Muscle layer of duodenum (tissue), 2 donors: ENCODE data around the gene TRIM59.
A peak's percentile ranks its signal among the peaks of the same experiment; 100 is the strongest.

ENCODE experiments used
- H3K27ac ChIP-seq: one replicate; pipeline ENCODE4 v1.7.0; 2013; ENCODE audit warnings: mild to moderate bottlenecking, low read length
- H3K27me3 ChIP-seq: one replicate; pipeline ENCODE4 v1.7.0; 2013; ENCODE audit warnings: low read depth, mild to moderate bottlenecking, control low read depth, low read length
- H3K36me3 ChIP-seq, 2 donors: one replicate each; pipeline ENCODE4 v1.7.0; 2013; ENCODE audit warnings: low read length in 2 of 2, control low read depth in 1 of 2, mild to moderate bottlenecking in 1 of 2; ENCODE audit not compliant: insufficient read depth in 2 of 2, control insufficient read depth in 1 of 2
- H3K4me1 ChIP-seq, 2 donors: one replicate each; pipeline ENCODE4 v1.7.0; 2013; ENCODE audit warnings: low read length in 2 of 2, mild to moderate bottlenecking in 2 of 2, control low read depth in 1 of 2, moderate library complexity in 1 of 2; ENCODE audit not compliant: insufficient read depth in 2 of 2, control insufficient read depth in 1 of 2
- H3K4me3 ChIP-seq, 2 donors: one replicate each; pipeline ENCODE4 v1.7.0; 2013; ENCODE audit warnings: low read length in 2 of 2, low read depth in 1 of 2, mild to moderate bottlenecking in 1 of 2
- H3K9me3 ChIP-seq, 2 donors: one replicate each; pipeline ENCODE4 v1.7.0; 2013; ENCODE audit warnings: low read length in 2 of 2, control low read depth in 1 of 2, mild to moderate bottlenecking in 1 of 2; ENCODE audit not compliant: control insufficient read depth in 1 of 2
- donor health status: healthy.

TRIM59 gene

DNA sequence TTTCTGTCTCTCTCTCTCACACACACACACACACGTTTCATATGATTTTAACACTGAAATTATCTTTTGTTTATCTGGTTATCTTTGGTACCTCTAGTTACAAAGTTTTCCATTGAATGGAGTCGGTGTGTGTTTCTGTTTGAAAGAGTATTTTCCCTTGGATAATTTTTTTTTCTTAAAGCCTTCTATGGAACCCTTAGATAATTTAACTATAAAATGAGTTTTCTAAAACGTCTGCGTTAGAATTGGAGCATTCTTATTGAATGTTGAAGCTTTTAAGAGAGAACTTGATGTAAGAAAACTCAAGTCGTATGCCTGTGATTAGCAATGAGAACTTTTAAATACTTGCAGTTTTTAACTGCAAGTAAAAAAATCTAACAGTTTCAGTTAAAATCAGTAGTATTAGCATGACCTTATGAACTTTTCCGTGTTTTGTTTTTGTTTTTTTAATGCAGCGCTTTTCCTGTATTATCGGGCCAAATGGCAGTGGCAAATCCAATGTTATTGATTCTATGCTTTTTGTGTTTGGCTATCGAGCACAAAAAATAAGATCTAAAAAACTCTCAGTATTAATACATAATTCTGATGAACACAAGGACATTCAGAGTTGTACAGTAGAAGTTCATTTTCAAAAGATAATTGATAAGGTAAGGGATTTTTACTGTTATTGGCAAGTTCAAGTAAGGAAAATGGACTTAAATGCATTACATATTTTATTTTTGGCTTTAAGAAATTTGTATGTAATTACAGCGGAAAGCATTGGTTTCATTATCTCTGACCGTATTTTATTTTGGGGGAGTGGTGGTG, 47.2 kb downstream of the TRIM59 start:
- peak overlapping the region; percentile 96 to 100 for H3K4me3 ChIP-seq
- H3K27ac ChIP-seq, result peak overlapping the region; percentile 90
- H3K9me3 ChIP-seq, result no peaks in the 10 kb centered on the region
- no peaks in the 10 kb centered on the region for H3K27me3 ChIP-seq
- peaks cover 0 to 21% of the 10 kb centered on the region in 2 donors for H3K4me1 ChIP-seq
- no peaks in the 10 kb centered on the region for H3K36me3 ChIP-seq

DNA sequence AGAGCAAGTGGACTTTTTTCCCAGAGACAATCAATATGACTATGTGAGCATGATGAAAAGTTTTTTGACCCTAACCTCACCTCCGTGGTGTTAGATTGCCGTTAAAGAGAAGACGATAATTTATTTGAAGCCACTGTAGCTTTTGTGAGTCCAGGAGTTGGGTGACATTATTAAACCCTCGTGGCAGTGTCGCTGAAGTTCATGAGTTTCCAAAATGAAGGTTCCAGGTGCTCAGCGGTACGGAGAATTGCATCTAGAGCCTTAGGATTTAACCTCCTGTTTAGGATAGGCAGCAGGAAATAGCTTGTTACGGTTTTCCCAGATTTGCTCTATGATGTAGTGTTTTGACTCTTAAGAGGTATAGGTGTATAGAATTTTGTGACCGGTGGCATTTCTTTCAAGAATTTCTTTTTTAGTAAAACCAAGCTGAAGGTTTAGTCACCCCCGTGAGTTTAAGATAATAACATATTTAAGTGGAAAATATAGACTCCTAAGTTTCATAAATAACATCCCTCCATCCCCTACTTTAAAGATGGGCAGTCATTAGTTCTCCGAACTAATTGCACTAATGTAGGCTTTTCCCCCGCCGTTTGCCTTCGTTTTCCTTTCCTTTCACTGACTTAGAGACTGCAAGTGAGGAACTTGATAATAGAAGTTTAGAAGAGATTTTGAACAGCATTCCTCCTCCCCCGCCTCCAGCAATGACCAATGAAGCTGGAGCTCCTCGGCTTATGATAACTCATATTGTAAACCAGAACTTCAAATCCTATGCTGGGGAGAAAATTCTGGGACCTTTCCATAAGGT, 48.1 kb downstream of the TRIM59 start:
- Histone ChIP-seq H3K36me3 (no peaks in the 10 kb centered on the region), H3K4me3 (peak overlapping the region; percentile 96 to 100), H3K27ac (peak overlapping the region; percentile 90), H3K4me1 (peaks cover 0 to 21% of the 10 kb centered on the region in 2 donors), H3K27me3 (no peaks in the 10 kb centered on the region), H3K9me3 (no peaks in the 10 kb centered on the region)

DNA sequence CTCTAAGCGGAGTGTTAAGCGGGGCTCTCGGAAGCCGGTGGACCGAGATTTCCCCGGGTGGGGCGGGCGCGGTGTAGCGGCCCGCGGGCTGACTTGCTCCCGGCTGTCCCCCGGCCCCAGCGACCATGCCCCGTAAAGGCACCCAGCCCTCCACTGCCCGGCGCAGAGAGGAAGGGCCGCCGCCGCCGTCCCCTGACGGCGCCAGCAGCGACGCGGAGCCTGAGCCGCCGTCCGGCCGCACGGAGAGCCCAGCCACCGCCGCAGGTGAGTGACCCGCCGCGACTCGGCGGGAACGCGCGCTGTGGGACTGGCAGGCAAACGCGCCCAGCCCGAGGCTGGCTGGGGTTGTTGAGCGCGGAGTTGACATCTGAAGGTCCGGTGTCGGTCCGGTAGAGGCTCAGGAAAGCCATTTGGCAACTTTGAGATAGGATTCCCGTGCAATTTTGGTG, 48.9 kb downstream of the TRIM59 start:
- peak overlapping the region; percentile 96 to 100 for H3K4me3 ChIP-seq
- H3K36me3 ChIP-seq, result no peaks in the 10 kb centered on the region
- H3K9me3 ChIP-seq, result no peaks in the 10 kb centered on the region
- H3K27ac ChIP-seq, result peak overlapping the region; percentile 90
- no peaks in the 10 kb centered on the region for H3K27me3 ChIP-seq
- peaks cover 0 to 21% of the 10 kb centered on the region in 2 donors for H3K4me1 ChIP-seq

GRCh38 chr3:160400030-160400701, 49.4 kb downstream of the TRIM59 start:
- H3K27ac ChIP-seq, result peak overlapping the region; percentile 90
- no peaks in the 10 kb centered on the region for H3K36me3 ChIP-seq
- H3K27me3 ChIP-seq, result no peaks in the 10 kb centered on the region
- H3K4me1 ChIP-seq, result peaks cover 0 to 21% of the 10 kb centered on the region in 2 donors
- no peaks in the 10 kb centered on the region for H3K9me3 ChIP-seq
- H3K4me3 ChIP-seq, result peak overlapping the region; percentile 96 to 100

GRCh38 chr3:160399125-160400029, 50.2 kb downstream of the TRIM59 start, which contains the start of the genes IFT80 and SMC4:
Gene IFT80, minus strand, starts transcription at chr3:160399225. Its CDS starts 14,625 bp downstream, at chr3:160384600.
Gene SMC4, plus strand, starts transcription at chr3:160399650. Its CDS starts 1,177 bp downstream, at chr3:160400827.
- H3K27ac ChIP-seq, result peak within 1 kb of the TSS; percentile 90
- H3K4me3 ChIP-seq, result peak within 1 kb of the TSS; percentile 96 to 100
- no peaks in the 10 kb centered on the region for H3K36me3 ChIP-seq
- H3K4me1 ChIP-seq, result peaks cover 0 to 21% of the 10 kb centered on the region in 2 donors
- no peaks in the 10 kb centered on the region for H3K9me3 ChIP-seq
- H3K27me3 ChIP-seq, result no peaks in the 10 kb centered on the region

GRCh38 chr3:160398820-160399124, 50.8 kb downstream of the TRIM59 start:
- Histone ChIP-seq H3K9me3 (no peaks in the 10 kb centered on the region), H3K36me3 (no peaks in the 10 kb centered on the region), H3K4me1 (peaks cover 0 to 21% of the 10 kb centered on the region in 2 donors), H3K27me3 (no peaks in the 10 kb centered on the region), H3K4me3 (peak overlapping the region; percentile 96 to 100), H3K27ac (peak overlapping the region; percentile 90)

GRCh38 chr3:160395297-160395696, 54.3 kb downstream of the TRIM59 start:
- Histone ChIP-seq H3K9me3 (no peaks in the 10 kb centered on the region), H3K27me3 (no peaks in the 10 kb centered on the region), H3K27ac (no peak overlapping the region), H3K4me1 (peaks cover 0 to 10% of the 10 kb centered on the region in 2 donors), H3K36me3 (no peaks in the 10 kb centered on the region), H3K4me3 (no peak overlapping the region)

GRCh38 chr3:160394009-160394392, 55.6 kb downstream of the TRIM59 start:
- Histone ChIP-seq H3K9me3 (no peaks in the 10 kb centered on the region), H3K4me1 (peaks cover 0 to 8% of the 10 kb centered on the region in 2 donors), H3K27me3 (no peaks in the 10 kb centered on the region), H3K4me3 (no peak overlapping the region), H3K36me3 (no peaks in the 10 kb centered on the region), H3K27ac (no peak overlapping the region)

DNA sequence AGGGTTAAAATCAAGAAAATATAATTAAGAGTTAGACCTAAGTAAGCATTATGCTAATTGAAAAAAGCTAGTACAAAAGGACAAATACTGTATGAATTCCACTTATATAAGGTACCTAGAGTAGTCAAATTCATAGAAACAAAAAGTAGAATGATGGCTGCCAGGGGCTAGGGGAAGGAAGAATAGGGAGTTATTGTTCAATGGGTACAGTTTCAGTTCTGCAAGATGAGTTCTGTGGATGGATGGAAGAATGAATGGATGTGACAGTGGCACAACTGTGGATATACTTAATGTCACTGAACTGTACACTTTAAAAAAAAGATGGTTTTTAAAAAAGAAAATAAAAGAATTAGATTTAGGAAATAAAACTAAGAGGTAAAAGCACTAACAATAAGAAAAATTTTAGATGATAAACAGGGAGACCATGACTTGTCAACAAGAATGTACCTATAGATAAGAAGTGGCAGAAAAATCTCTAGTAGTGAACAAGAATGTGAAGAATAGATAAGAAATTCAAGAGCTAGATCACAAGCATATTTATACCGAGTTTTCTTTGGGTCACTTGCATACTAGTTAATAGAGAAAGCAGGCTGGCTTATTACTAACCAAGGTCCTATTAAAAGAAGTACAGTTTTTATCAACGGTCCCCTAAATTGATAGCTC, 56.1 kb downstream of the TRIM59 start:
- H3K27ac ChIP-seq, result no peak overlapping the region
- no peaks in the 10 kb centered on the region for H3K9me3 ChIP-seq

DNA sequence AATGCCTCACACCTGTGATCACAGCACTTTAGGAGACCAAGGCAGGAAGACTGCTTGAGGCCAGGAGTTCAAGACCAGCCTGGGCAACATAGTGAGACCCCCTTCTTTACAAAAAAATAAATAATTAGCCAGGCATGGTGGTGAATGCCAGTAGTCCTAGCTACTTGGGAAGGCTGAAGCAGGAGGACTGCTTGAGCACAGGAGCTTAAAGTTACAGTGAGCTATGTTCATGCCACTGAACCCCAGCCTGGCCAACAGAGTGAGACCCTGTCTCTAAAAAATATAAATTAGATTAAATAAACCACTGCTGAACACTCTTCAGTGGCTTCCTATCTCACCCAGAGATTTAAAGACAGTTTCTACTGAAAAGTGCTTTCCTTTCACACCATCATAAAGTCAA, 56.8 kb downstream of the TRIM59 start:
- H3K9me3 ChIP-seq, result no peaks in the 10 kb centered on the region
- no peaks in the 10 kb centered on the region for H3K27me3 ChIP-seq
- no peaks in the 10 kb centered on the region for H3K36me3 ChIP-seq
- peaks cover 0 to 1% of the 10 kb centered on the region in 2 donors for H3K4me1 ChIP-seq
- H3K27ac ChIP-seq, result no peak overlapping the region
- no peak overlapping the region for H3K4me3 ChIP-seq

More for the DNA sequence above, 56.1 kb downstream of the TRIM59 start:
- H3K4me3 ChIP-seq, result no peak overlapping the region
- H3K36me3 ChIP-seq, result no peaks in the 10 kb centered on the region
- peaks cover 0 to 8% of the 10 kb centered on the region in 2 donors for H3K4me1 ChIP-seq
- H3K27me3 ChIP-seq, result no peaks in the 10 kb centered on the region
